ENCODE results near the gene INO80E.
"Not testable (repeated sequence)": the region's sequence is repeated elsewhere in the genome, so short reads cannot be mapped to it uniquely, and the experiment has no call there.

Gene INO80E, protein sequence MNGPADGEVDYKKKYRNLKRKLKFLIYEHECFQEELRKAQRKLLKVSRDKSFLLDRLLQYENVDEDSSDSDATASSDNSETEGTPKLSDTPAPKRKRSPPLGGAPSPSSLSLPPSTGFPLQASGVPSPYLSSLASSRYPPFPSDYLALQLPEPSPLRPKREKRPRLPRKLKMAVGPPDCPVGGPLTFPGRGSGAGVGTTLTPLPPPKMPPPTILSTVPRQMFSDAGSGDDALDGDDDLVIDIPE

DNA sequence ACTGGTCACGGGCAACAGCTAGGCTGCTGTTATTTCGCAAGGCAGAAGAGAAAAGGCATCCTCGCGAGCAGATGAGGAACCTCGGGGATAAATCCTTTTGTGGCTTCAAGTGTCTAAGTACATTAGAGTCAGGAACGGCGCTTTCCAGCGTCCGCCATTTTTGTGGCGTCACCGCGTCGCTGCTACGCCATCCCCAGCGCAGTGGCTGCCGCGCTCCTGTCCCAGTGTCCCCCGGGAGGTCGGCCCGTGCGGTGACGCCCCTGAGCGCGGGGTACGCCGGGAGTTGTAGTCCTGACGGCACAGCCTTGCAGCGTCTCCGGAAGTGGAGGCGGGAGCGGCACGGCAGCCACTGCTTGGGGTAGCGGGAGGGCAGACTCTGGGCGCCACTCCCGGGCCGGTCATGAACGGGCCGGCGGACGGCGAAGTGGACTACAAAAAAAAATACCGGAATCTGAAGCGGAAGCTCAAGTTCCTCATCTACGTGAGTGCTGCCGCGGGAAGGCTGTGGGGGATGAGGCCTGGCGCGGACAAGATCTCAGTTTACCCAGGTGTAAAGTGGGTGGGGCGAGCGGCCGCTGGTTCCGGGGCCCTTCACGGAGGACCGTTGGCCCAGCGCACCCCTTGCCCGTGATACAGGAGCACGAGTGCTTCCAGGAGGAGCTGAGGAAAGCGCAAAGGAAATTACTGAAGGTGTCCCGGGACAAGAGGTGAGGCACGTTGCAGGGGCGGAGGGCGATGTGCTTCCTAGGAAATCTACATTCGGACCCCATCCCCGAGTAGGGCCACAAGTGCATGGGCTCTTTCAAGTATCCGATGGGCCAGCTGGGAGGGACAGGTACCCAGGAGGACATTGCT, at the start of gene INO80E:
INO80E (plus strand) TSS at position 331 of the 855 bp plus-strand sequence; CDS start at position 401, 70 bp downstream.
- Histone ChIP-seq H3K27me3 (ENCODE audit: control insufficient read depth, insufficient read depth, low read length) (no peaks in the 10 kb centered on the region), H3K9ac (ENCODE audit: low read length) (peak within 1 kb of the TSS; percentile 92), H3K4me3 (ENCODE audit: low read length) (peak within 1 kb of the TSS; percentile 97), H3K27ac (ENCODE audit: low read depth, low read length) (peak within 1 kb of the TSS; percentile 96), H3K36me3 (ENCODE audit: control insufficient read depth, insufficient read depth, low read length) (peaks cover 9% of the 10 kb centered on the region), H3K4me1 (ENCODE audit: control insufficient read depth, insufficient read depth, low read length) (peaks cover 10% of the 10 kb centered on the region)

DNA sequence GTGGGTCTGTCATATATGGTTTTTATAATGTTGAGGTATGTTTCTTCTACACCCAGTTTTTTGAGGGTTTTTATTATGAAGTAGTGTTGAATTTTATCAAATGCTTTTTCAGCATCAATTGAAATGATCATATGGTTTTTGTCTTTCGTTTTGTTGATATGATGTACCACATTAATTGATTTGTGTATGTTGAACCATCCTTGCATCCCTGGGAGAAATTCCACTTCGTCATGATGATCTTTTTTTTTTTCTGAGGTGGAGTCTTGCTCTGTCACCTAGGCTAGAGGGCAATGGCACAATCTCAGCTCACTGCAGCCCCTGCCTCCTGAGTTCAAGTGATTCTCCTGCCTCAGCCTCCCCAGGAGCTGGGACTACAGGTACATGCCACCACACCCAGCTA, 48.1 kb upstream of the INO80E start:
- no peaks in the 10 kb centered on the region for H3K36me3 ChIP-seq (ENCODE audit: control insufficient read depth, insufficient read depth, low read length)
- peaks cover 10% of the 10 kb centered on the region for H3K4me1 ChIP-seq (ENCODE audit: control insufficient read depth, insufficient read depth, low read length)
- H3K27me3 ChIP-seq (ENCODE audit: control insufficient read depth, insufficient read depth, low read length), result no peaks in the 10 kb centered on the region
- H3K9ac ChIP-seq (ENCODE audit: low read length), result no peak overlapping the region
- H3K27ac ChIP-seq (ENCODE audit: low read depth, low read length), result no peak overlapping the region
- H3K4me3 ChIP-seq (ENCODE audit: low read length), result no peak overlapping the region

DNA sequence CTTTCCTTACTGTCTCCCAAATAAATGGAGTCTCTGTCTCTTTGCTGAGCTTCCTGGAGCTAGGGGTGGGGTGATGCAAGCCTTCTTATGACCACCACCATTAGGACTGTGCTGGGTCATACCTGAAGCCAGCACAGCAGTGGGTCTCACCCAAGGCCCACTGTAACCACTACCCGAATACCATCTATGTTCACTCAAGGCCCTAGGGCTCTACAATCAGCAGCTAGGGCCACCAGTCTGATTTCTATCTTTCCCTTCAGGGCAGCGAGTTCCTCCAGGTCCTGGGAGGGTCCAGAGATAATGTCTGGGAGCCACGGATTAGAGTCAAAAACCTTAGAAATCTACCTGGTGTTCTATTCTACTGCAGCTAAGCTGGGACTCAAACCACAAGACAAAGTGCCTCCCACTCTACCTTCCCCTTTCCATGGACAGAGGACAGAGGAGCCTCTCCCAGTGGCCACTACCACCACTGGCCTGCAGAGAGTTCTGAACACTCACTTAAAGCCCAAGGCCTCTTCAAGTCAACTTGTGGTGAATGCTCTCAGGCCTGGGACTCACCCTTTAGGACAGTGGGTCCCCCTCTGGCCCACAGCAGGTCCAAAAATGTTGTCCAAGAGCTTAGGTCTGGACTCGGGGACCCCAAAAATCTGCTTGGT, 45.1 kb upstream of the INO80E start:
- Histone ChIP-seq H3K9ac (ENCODE audit: low read length) (no peak overlapping the region), H3K27ac (ENCODE audit: low read depth, low read length) (no peak overlapping the region)

DNA sequence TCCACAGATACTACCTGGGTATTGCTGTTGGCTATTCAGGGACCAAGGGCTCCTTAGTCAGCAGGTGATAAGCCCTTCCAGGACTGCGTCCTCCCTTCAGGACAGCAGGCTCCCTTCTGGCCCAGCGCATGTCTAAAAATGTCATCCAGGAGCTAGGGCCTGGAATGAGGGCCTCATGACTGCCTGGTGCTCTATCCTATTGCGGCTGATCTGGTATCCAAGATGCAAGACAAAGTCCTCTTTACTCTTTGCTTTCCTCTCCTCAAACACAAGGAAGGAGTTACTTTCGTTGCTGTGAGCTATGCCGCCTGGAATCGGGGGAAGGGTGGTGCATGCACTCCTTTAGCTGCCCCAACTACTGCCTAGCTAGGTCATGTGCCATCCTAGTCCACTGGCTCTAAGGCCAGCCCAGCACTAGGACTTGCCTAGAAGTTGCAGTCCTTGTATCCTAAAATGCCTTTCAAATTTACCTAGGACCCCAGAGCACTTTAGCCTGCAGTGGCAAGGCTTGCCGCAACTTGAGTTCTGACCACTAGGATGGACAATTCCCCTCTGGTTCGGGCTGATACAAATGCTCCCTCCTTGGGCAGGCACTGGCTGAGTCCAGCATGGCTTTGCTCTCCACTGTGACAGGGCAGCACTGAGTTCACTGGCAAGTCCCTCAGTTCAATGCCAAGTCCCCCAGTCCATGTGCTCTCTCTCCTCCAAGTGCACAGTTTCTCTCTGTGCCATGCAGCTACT, 44.2 kb upstream of the INO80E start:
- Histone ChIP-seq H3K4me3 (ENCODE audit: low read length) (no peak overlapping the region), H3K27ac (ENCODE audit: low read depth, low read length) (no peak overlapping the region), H3K27me3 (ENCODE audit: control insufficient read depth, insufficient read depth, low read length) (no peaks in the 10 kb centered on the region)

More for the DNA sequence above, 45.1 kb upstream of the INO80E start:
- Histone ChIP-seq H3K4me1 (ENCODE audit: control insufficient read depth, insufficient read depth, low read length) (no peaks in the 10 kb centered on the region), H3K36me3 (ENCODE audit: control insufficient read depth, insufficient read depth, low read length) (no peaks in the 10 kb centered on the region), H3K27me3 (ENCODE audit: control insufficient read depth, insufficient read depth, low read length) (no peaks in the 10 kb centered on the region), H3K4me3 (ENCODE audit: low read length) (no peak overlapping the region)

DNA sequence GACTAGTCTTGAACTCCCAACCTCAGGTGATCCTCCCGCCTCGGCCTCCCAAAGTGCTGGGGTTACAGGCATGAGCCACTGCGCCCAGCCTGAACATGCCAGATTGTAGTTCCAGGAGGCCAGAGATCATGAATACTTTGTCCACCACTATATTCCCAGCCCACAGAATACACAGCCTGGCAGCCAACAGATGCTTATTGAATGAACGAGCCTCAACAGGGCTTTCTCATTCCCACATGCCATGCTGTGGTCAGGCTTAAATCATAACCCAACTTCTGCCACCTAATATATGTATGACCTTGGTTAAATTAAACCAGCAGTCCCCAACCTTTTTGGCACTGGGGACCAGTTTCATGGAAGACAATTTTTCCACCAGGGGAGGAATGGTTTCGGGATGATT, 37.3 kb upstream of the INO80E start:
- no peaks in the 10 kb centered on the region for H3K36me3 ChIP-seq (ENCODE audit: control insufficient read depth, insufficient read depth, low read length)
- no peak overlapping the region for H3K4me3 ChIP-seq (ENCODE audit: low read length)
- H3K27ac ChIP-seq (ENCODE audit: low read depth, low read length), result no peak overlapping the region
- H3K27me3 ChIP-seq (ENCODE audit: control insufficient read depth, insufficient read depth, low read length), result no peaks in the 10 kb centered on the region
- no peak overlapping the region for H3K9ac ChIP-seq (ENCODE audit: low read length)
- H3K4me1 ChIP-seq (ENCODE audit: control insufficient read depth, insufficient read depth, low read length), result peaks cover 6% of the 10 kb centered on the region

More for the DNA sequence above, 44.2 kb upstream of the INO80E start:
- H3K4me1 ChIP-seq (ENCODE audit: control insufficient read depth, insufficient read depth, low read length), result no peaks in the 10 kb centered on the region
- H3K36me3 ChIP-seq (ENCODE audit: control insufficient read depth, insufficient read depth, low read length), result no peaks in the 10 kb centered on the region
- no peak overlapping the region for H3K9ac ChIP-seq (ENCODE audit: low read length)

DNA sequence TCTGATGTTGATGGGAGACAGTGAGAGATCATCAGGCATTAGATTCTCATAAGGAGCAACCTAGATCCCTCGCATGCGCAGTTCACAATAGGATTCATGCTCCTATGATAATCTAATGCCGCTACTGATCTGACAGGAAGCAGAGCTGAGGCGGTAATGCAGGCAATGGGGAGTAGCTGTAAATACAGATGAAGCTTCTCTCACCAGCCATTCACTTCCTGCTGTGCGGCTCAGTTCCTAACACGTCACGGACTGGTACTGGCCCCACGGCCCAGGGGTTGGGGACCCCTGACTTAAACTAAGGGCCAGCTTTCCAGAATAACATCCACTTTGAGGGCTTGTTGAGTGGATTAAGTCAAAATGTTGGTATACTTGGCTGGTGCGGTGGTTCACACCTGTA, 36.7 kb upstream of the INO80E start:
- Histone ChIP-seq H3K4me3 (ENCODE audit: low read length) (no peak overlapping the region), H3K27me3 (ENCODE audit: control insufficient read depth, insufficient read depth, low read length) (no peaks in the 10 kb centered on the region), H3K27ac (ENCODE audit: low read depth, low read length) (no peak overlapping the region), H3K4me1 (ENCODE audit: control insufficient read depth, insufficient read depth, low read length) (peaks cover 6% of the 10 kb centered on the region), H3K36me3 (ENCODE audit: control insufficient read depth, insufficient read depth, low read length) (no peaks in the 10 kb centered on the region), H3K9ac (ENCODE audit: low read length) (no peak overlapping the region)

DNA sequence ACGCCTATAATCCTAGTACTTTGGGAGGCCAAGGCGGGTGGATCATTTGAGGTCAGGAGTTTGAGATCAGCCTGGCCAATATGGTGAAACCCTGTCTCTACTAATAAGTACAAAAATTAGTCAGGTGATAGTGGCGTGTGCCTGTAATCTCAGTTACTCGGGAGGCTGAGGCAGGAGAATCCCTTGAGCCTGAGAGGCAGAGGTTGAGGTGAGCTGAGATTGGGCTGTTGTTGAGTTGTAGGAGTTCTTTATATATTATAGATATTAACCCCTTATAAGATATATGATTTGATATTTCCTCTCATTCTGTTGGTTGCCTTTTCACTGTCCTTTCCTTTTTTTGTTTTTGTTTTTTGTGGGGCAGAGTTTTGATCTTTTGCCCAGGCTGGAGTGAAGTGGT, 36.2 kb upstream of the INO80E start:
- H3K36me3 ChIP-seq (ENCODE audit: control insufficient read depth, insufficient read depth, low read length); H3K9ac ChIP-seq (ENCODE audit: low read length); H3K4me3 ChIP-seq (ENCODE audit: low read length); H3K4me1 ChIP-seq (ENCODE audit: control insufficient read depth, insufficient read depth, low read length); H3K27ac ChIP-seq (ENCODE audit: low read depth, low read length); H3K27me3 ChIP-seq (ENCODE audit: control insufficient read depth, insufficient read depth, low read length): not testable (repeated sequence)

DNA sequence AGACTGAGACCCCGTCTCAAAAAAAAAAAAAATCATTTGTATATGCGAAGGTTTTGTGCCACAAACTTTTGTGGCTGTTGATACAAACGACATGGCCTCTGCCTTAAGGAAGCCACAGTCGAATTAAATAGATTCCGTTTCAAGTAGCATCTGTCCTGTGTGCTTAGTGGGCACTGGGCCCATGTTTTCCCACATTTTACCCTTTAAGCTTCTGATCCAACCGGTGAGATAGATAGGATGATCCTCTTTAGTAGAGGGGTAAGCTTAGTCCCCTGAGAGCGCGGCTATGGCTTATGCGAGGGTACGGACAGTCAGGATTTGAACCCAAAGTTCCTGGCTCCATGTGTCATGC, 34.9 kb upstream of the INO80E start:
- Histone ChIP-seq H3K4me3 (ENCODE audit: low read length) (peak overlapping the region; percentile 73), H3K27ac (ENCODE audit: low read depth, low read length) (peak overlapping the region; percentile 80), H3K4me1 (ENCODE audit: control insufficient read depth, insufficient read depth, low read length) (peaks cover 6% of the 10 kb centered on the region), H3K9ac (ENCODE audit: low read length) (peak overlapping the region; percentile 82), H3K27me3 (ENCODE audit: control insufficient read depth, insufficient read depth, low read length) (no peaks in the 10 kb centered on the region), H3K36me3 (ENCODE audit: control insufficient read depth, insufficient read depth, low read length) (no peaks in the 10 kb centered on the region)

DNA sequence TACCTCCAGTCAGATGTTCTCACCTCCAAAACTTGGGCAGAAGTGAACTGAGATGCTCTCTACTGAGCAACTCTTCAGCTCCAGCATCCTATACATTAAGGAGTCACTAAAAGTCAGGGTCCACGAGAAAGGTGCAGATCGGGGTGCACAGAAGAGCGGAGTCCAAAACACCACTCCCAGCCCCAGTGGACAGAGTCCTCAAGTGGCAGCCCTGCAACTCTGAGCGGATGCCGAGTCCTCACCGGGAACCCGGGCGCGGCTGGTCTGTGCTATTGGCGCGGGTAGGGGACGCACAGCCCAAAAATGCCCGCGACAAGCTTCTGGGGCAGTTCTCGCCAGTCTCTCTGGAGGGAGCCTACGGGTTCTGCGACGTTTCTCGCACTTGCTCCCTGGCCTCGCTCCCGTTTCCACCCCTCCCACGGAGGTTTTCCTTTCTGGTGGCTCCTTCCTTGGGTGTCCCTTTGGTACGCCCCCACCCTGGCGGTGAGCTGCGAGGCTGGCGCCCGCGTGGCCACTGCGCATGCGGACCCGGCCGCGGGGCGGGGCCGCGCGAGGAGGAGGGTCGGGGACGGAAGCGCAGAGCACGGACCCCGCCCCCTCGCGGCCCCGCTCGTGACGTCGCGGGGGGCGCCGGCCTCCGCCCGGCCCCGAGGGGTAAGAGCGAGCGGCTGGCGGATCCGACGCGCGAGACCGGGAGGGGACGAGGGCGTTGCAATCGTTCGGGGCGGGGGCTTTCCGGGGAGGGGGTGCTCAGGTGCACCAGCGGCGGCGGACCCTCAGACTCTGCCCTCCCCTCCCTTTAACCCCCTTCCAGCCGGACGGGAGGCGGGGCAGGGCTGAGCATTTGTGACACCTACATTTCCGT, 34.3 kb upstream of the INO80E start, which contains the start of gene TMEM219:
TMEM219 (plus strand) TSS at position 601 of the 865 bp plus-strand sequence. CDS start 1,065 bp downstream, outside the sequence.
- Histone ChIP-seq H3K4me1 (ENCODE audit: control insufficient read depth, insufficient read depth, low read length) (peaks cover 6% of the 10 kb centered on the region), H3K27me3 (ENCODE audit: control insufficient read depth, insufficient read depth, low read length) (no peaks in the 10 kb centered on the region), H3K27ac (ENCODE audit: low read depth, low read length) (peak within 1 kb of the TSS; percentile 80), H3K9ac (ENCODE audit: low read length) (peak within 1 kb of the TSS; percentile 82), H3K36me3 (ENCODE audit: control insufficient read depth, insufficient read depth, low read length) (no peaks in the 10 kb centered on the region), H3K4me3 (ENCODE audit: low read length) (peak within 1 kb of the TSS; percentile 73)

DNA sequence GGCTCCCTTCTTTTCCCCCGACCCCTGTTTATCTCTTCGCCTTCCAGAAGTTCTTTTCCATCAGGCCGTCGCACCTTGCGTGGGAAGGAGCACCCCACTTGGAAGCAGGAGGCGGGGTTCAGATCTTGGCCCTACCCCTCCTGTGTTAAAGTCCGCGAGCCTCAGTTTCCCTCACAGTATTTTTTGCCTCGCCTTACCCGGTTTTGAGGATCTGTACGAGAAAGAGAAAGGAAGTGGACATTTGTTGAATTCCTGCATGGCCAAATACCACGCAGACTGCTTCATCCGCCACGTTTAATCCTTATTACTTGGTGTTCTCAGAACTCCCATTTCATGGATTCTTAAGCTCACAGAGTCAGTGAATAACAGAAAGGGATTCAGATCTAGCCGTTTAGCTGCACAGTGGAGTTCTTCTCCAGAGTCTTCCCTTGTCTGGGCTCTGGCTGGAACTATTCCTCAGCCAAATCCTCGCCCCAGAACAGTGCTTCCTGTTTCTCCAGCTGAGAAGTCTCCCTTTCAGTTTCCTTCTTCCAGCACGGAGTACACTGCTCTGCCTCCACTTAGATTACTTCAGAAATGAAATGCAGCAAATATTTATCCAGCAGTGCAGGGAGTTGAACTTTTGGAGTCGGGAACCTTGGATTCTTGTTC, 33.6 kb upstream of the INO80E start:
- peak overlapping the region; percentile 73 for H3K4me3 ChIP-seq (ENCODE audit: low read length)
- no peaks in the 10 kb centered on the region for H3K36me3 ChIP-seq (ENCODE audit: control insufficient read depth, insufficient read depth, low read length)
- peaks cover 6% of the 10 kb centered on the region for H3K4me1 ChIP-seq (ENCODE audit: control insufficient read depth, insufficient read depth, low read length)
- H3K27ac ChIP-seq (ENCODE audit: low read depth, low read length), result peak overlapping the region; percentile 80
- no peaks in the 10 kb centered on the region for H3K27me3 ChIP-seq (ENCODE audit: control insufficient read depth, insufficient read depth, low read length)
- H3K9ac ChIP-seq (ENCODE audit: low read length), result peak overlapping the region; percentile 58
